K562 (cell line): ENCODE data around the gene JUND. TPM values are rescaled to one million over a fixed set of nuclear protein-coding genes. Genes with fewer than 3 reads are reported as not detected.

Source experiments
- BHLHE40 ChIP-seq: IDR thresholded peaks from 2 replicates; pipeline ENCODE4 v1.6.1; 2011; ENCODE audit warnings: low read length, improper control_type of control experiment
- HDAC1 ChIP-seq, 2 experiments: fragments of 450-650 bp; IDR thresholded peaks; 2 replicates each; pipeline ENCODE4 v1.6.1; 2016 to 2017; ENCODE audit warnings: inconsistent platforms in 1 of 2, mild to moderate bottlenecking in 1 of 2, moderate library complexity in 1 of 2
- IRF1 ChIP-seq: sonication (generic); formaldehyde crosslinking; IDR thresholded peaks from 2 replicates; pipeline ENCODE4 v1.8.0; 2022; ENCODE audit warnings: missing genetic modification reagents, mild to moderate bottlenecking, borderline replicate concordance
- KDM2B ChIP-seq: fragments of 250-450 bp; sonication (Bioruptor Pico); IDR thresholded peaks from 2 replicates; pipeline ENCODE4 v1.8.0; 2021; ENCODE audit warnings: mild to moderate bottlenecking, moderate library complexity
- MXI1 ChIP-seq: IDR thresholded peaks from 2 replicates; pipeline ENCODE4 v1.6.1; 2011; ENCODE audit warnings: low read depth, mild to moderate bottlenecking, improper control_type of control experiment, low read length
- POLR2AphosphoS2 ChIP-seq: IDR thresholded peaks from 2 replicates; pipeline ENCODE4 v1.6.1; 2012; ENCODE audit warnings: low read length, improper control_type of control experiment
- RAD51 ChIP-seq: fragments of 450-650 bp; IDR thresholded peaks from 2 replicates; pipeline ENCODE4 v1.7.1; 2016; ENCODE audit warnings: low read depth, mild to moderate bottlenecking, borderline replicate concordance
- REST ChIP-seq, 2 experiments: fragments of 450-650 bp; formaldehyde crosslinking in 1 of 2; IDR thresholded peaks; 2 replicates each; pipeline versions ENCODE4 v1.4.0 to v1.6.1; 2014 to 2020; ENCODE audit warnings: mild to moderate bottlenecking in 2 of 2, borderline replicate concordance in 1 of 2, low read depth in 1 of 2
- SIN3A ChIP-seq, 2 experiments: fragments of 150-350 bp in 1 of 2; IDR thresholded peaks; 2 replicates each; pipeline ENCODE4 v1.6.1; 2011 to 2016; ENCODE audit warnings: borderline replicate concordance in 2 of 2, low read depth in 2 of 2, low read length in 2 of 2, mild to moderate bottlenecking in 2 of 2, moderate library complexity in 2 of 2; ENCODE audit not compliant: control insufficient read depth in 1 of 2
- XRCC4 ChIP-seq: IDR thresholded peaks from one replicate; pipeline ENCODE4 v1.6.1; 2011; ENCODE audit not compliant: insufficient read depth, insufficient read length; ENCODE audit errors: extremely low read depth
- ZBTB1 ChIP-seq: sonication (generic); formaldehyde crosslinking; IDR thresholded peaks from 2 replicates; pipeline ENCODE4 v1.8.1; 2023; ENCODE audit warnings: missing genetic modification reagents, low read depth, mild to moderate bottlenecking, borderline replicate concordance
- ZNF224 ChIP-seq: sonication (generic); formaldehyde crosslinking; IDR thresholded peaks from 2 replicates; pipeline ENCODE4 v1.8.0; 2022; ENCODE audit warnings: mild to moderate bottlenecking, missing genetic modification reagents
- ZNF785 ChIP-seq: fragments of 250-450 bp; sonication (Bioruptor Pico); IDR thresholded peaks from 2 replicates; pipeline ENCODE4 v1.4.0; 2020; ENCODE audit warnings: mild to moderate bottlenecking
- polyA plus RNA-seq, 8 experiments: library from polyadenylated mRNA; depleted of rRNA in 4 of 8; stranded (reverse) in 5 of 8; unstranded in 3 of 8; fragments of >200 nt; fragmentation: Nextera tagmentation in 2 of 8; fragmentation: Illumina TruSeq in 1 of 8; extraction: Ambion mirVana in 2 of 8; extraction: Trizol in 1 of 8; gene quantifications; 2 replicates each; pipeline versions ENCODE4 v1.2.1 to v1.2.3, GENCODE V29; 2011 to 2014; ENCODE audit warnings: inconsistent platforms in 1 of 8, missing spikeins in 1 of 8
- total RNA-seq, 7 experiments: library from RNA; depleted of rRNA in 6 of 7; stranded (reverse); fragments of >200 nt in 6 of 7; fragmentation: Illumina TruSeq in 2 of 7; extraction: Trizol in 2 of 7; gene quantifications; 2 replicates each; pipeline versions ENCODE4 v1.2.1 to v1.2.3, GENCODE V29; 2011 to 2021; ENCODE audit warnings: low replicate concordance in 1 of 7
- TF ChIP-seq, protein P1 (sequence below): sonication (generic); formaldehyde crosslinking; IDR thresholded peaks from 2 replicates; pipeline ENCODE4 v1.8.0; 2022; ENCODE audit warnings: mild to moderate bottlenecking, missing genetic modification reagents, borderline replicate concordance
- TF ChIP-seq, protein P2 (sequence below): fragments of 250-450 bp; sonication (Bioruptor Pico); IDR thresholded peaks from 2 replicates; pipeline ENCODE4 v1.5.1; 2021; ENCODE audit warnings: mild to moderate bottlenecking

JUND gene
- total and polyA plus RNA-seq, 9 of the 15 experiments (the other 6 are each of a cell fraction or from before 2014, with no cell fraction given) = 6.4 to 286 (median 42.3) TPM

- TF ChIP-seq REST (IDR thresholded peaks at IDR 0.05; ENCODE audit: borderline replicate concordance) (peak; percentile 99), REST (CRISPR knock-in tag; IDR thresholded peaks at IDR 0.05; ENCODE audit: low read depth) (peak; percentile 95), ZNF224 (0 out of 2 replicates have a peak, but pooled peaks have one; percentile 58), MXI1 (peak; percentile 68; the same call in 1 of the 2 replicates), ZNF785 (CRISPR knock-in tag) (no peak), SIN3A (IDR thresholded peaks at IDR 0.05; ENCODE audit: borderline replicate concordance in 2 of 2, control insufficient read depth in 1 of 2, low read depth in 2 of 2, low read length in 2 of 2) (peak; percentile 53 to 95; a peak in 2 of 4 replicates), POLR2AphosphoS2 (no peak), HDAC1 (IDR thresholded peaks at IDR 0.05) (peak in 1 of 2 experiments; percentile 93; a peak in 2 of 4 replicates), KDM2B (CRISPR knock-in tag) (no peak), ZBTB1 (no peak), BHLHE40 (peak; percentile 74; the same call in 1 of the 2 replicates), XRCC4 (no peak), IRF1 (CRISPR knock-in tag) (0 out of 2 replicates have a peak, but pooled peaks have one; percentile 56), RAD51 (peak; percentile 17; the same call in 1 of the 2 replicates)
- TF ChIP-seq, protein P1, sequence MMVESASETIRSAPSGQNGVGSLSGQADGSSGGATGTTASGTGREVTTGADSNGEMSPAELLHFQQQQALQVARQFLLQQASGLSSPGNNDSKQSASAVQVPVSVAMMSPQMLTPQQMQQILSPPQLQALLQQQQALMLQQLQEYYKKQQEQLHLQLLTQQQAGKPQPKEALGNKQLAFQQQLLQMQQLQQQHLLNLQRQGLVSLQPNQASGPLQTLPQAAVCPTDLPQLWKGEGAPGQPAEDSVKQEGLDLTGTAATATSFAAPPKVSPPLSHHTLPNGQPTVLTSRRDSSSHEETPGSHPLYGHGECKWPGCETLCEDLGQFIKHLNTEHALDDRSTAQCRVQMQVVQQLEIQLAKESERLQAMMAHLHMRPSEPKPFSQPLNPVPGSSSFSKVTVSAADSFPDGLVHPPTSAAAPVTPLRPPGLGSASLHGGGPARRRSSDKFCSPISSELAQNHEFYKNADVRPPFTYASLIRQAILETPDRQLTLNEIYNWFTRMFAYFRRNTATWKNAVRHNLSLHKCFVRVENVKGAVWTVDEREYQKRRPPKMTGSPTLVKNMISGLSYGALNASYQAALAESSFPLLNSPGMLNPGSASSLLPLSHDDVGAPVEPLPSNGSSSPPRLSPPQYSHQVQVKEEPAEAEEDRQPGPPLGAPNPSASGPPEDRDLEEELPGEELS (CRISPR knock-in tag) = peak; percentile 89; the same call in 1 of the 2 replicates
- TF ChIP-seq, protein P2, sequence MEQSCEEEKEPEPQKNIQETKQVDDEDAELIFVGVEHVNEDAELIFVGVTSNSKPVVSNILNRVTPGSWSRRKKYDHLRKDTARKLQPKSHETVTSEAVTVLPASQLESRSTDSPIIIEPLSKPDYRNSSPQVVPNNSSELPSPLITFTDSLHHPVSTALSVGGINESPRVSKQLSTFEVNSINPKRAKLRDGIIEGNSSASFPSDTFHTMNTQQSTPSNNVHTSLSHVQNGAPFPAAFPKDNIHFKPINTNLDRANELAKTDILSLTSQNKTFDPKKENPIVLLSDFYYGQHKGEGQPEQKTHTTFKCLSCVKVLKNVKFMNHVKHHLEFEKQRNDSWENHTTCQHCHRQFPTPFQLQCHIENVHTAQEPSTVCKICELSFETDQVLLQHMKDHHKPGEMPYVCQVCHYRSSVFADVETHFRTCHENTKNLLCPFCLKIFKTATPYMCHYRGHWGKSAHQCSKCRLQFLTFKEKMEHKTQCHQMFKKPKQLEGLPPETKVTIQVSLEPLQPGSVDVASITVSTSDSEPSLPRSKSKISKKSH = no peak
These were observed 42.1 kb downstream of the JUND start (continued) for GRCh38 chr19:18239303-18239702.
